Measurements from ENCODE around the gene SVIL.
"Not testable (repeated sequence)": the region's sequence is repeated elsewhere in the genome, so short reads cannot be mapped to it uniquely, and the experiment has no call there.

SVIL gene

DNA sequence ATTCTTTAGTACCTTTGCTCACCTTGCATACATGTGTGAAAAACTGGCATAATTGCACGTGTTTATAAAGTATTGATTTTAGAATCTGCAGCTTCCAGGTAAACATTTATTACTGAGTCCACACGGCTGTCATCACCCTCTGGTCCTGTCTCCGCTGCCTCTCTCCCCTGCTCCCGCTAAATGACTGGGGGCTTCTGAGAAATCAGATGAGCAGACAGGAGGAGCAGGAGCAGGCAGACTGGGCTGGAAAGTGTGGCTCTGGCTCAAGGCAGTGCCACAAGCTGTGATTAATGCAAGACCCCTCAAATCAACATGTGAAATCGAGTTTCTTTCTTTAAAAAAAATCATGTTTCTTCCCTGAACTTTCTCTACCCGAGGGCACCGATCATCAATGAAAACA lies 68.6 kb downstream of the SVIL start:
- not testable (repeated sequence) for DNase-seq

- no peak for DNase-seq
Observed at GRCh38 chr10:29563420-29564035, 71.2 kb downstream of the SVIL start.

DNA sequence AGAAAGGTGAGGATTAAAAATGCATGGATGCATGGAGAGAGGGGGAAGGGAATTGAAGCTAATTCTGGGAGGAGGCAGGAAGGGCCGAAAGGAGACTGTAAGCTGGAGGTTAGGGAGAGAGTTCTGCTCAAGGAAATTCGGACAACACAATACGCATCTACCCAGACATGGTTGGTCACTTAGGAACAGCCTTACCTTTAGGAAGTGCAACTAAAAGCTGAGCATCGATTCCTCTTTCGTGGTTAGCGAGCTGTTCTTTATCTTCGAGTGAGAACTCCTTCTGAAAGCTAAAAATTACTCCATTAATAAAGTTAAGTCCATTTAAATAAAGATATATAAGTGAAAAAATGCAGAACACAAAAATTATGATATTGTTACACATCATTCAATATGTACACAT lies 71.8 kb downstream of the SVIL start:
- DNase-seq: not testable (repeated sequence)

GRCh38 chr10:29559996-29560395 lies 74.8 kb downstream of the SVIL start:
- DNase-seq: peak; percentile 58

DNA sequence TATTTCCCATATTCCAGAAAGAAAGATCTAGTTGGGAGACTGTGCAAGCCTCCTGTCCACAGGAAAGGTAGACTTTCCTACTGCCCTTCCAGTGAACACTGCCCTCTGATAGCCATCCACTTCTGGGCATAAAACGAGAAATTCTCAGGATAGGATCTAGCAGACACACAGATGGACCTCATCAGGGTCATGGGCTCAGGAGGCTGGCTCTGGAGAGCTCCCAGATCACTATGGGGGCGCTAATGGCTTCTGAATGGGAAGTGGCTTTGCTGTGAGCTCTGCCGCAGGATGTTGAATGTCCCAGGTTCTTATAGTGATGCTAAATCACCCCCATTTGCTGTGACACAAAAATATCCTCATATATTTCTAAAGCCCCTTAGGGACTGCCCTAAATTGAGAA lies 77.1 kb downstream of the SVIL start:
- no peak for DNase-seq

DNA sequence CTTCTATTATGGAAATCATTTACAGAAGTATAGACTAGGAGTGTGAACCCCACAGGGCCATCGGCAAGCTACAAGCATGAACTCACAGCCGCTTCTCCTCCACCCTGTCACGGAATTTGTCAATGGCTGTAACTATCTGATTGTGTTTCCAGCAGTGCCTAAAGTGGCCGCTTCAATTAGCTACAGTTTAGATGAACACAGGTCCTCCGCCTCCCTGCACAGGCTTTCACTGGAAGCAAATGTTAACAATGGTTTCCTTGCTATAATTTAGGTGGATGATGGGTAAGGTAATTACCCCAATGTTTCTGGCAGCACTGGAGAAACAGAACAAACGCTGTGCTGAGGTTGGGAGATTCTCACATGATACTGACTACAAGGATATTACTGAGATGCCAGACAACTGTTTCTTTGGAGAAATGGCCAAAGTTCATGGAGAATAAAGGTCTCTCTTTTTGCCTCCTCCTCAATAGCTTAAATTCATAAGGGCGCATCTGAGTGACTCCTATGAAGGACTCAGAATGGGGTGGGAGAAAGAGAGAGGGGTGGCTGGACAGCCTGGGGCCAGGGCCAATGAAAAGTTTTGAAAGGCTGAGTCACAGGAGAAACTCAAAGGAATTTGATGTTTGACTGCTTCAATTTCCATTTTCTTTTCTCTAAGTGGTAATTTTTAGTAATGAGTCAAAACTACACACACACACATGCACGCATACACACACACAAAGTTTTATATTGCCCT lies 78.9 kb downstream of the SVIL start:
- DNase-seq: no peak

DNA sequence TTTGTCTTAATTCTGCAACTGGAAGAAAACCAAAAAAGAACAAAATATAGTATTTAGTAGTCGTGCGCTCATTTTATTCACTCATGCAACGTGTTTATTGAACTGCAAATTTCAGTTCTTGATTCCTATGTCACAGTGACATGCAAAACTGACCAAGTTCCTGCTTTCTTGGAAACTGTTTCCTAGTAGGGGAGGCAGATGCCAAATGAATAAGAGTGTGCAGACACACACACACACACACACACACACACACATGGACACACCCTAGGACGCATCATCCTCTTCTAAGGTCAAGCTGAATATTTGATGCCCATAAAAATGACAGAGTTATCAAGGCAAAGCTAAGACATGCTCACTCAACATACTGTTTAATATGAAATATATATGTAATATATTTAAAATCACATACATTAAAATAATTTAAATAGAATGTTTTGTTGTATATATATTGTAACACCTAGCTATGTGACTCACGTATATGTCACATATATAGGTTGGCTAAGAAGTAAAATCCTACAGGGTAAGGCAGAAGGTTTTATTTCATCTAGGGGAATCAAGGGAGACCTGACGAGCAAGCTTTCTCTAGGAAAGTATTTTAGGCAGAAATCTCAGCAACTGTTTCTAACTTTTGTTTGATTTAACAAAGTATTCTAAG lies 79.6 kb downstream of the SVIL start:
- DNase-seq: no peak

- DNase-seq: no peak
Observed at GRCh38 chr10:29554660-29555059, 80.1 kb downstream of the SVIL start.

DNA sequence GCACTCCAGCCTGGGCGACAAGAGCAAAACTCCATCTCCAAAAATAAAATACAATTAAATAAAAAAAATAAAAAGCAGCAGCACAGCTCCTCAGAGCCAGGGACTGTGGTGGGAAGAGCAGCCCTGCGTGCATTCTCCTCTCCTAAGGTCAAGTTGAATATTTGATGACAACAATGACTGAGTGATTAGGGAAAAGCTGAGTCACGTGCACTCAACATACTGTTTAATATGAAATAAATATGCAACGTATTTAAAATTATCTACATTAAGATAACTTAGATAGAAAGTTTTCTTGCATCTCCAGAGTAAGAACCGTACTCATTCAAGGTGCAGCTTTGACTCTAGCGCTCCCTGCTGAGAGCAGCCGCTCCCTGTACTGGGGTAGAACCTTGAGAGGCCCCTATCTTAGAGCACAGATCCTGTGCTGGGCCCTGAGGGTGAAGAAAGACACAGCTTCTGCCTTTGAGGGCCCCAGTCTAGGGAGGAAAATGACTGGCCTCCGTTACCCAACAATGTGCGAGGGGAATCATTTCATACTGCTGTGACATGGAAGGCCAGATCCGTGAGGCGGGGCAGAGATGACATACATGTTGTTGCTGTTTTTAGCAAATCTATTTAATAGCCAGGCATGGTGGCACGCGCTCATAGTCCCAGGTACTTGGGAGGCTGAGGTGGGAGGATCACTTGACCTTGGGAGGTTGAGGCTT lies 81.1 kb downstream of the SVIL start:
- DNase-seq: no peak

- not testable (repeated sequence) for DNase-seq
Observed at GRCh38 chr10:29553116-29553515, 81.7 kb downstream of the SVIL start.

DNA sequence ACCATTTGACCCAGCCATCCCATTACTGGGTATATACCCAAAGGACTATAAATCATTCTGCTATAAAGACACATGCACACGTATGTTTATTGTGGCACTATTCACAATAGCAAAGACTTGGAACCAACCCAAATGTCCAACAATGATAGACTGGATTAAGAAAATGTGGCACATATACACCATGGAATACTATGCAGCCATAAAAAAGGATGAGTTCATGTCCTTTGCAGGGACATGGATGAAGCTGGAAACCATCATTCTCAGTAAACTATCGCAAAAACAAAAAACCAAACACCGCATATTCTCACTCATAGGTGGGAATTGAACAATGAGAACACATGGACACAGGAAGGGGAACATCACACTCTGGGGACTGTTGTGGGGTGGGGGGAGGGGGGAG lies 85.3 kb downstream of the SVIL start:
- not testable (repeated sequence) for DNase-seq

- no peak for DNase-seq
Observed at GRCh38 chr10:29546773-29547313, 87.9 kb downstream of the SVIL start.

- no peak for DNase-seq
Observed at GRCh38 chr10:29545122-29545521, 89.6 kb downstream of the SVIL start.

DNA sequence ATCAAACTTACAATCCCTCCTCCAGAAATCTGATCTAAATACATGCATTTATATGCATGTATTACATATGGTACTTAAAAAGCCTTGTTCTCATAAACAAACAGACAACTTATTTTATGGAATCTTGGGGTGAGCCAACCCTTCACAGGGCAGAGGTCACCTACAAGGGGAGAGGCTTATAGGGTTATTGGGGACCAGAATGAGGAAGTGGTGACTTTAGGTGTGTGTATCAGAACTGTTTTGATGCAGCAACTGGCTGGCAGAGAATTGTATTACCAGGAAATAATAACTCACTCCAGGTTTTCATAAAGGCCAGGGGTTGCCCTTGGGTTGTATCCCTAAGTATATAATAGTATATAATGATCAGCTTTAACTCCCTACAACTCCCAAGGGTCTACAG lies 91.1 kb downstream of the SVIL start:
- DNase-seq: no peak

- DNase-seq: no peak
Observed at GRCh38 chr10:29542723-29543122, 92.0 kb downstream of the SVIL start.

DNA sequence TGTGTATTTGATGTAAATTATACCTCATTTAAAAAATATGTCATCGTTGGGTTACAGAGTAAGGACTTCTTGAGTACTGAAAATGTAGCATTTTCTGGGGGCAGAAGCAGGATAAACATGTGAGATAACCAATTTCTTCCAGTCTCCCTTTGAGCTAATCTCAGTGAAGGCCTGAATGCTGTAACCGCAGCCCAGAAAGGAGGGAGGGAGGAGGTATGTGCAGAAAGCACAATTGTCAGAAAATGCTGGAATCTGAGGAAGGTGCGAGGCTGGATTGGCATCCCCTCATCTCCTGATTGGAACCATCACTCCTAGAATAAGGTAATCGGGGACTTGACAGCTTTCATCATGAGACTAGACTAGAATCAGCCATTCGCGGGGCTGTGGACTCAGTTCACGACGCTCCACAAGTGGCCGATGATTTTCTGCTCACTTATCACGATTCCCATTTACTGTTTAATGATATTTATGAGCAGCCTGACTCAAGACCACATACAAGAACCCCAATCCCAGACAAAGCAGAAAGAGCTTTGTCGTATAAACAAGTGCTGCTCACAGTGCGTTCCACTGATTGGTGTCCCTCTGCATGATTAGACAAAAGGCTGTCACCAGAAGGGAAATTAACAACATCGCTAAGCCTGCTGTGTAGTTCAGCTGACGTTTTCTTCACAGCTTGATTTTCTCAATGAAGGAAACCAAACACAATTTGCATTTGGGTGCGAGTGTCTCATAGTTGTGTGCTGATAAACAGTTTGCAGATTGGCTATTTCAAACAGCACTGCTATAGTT lies 93.2 kb downstream of the SVIL start:
- DNase-seq: no peak

DNA sequence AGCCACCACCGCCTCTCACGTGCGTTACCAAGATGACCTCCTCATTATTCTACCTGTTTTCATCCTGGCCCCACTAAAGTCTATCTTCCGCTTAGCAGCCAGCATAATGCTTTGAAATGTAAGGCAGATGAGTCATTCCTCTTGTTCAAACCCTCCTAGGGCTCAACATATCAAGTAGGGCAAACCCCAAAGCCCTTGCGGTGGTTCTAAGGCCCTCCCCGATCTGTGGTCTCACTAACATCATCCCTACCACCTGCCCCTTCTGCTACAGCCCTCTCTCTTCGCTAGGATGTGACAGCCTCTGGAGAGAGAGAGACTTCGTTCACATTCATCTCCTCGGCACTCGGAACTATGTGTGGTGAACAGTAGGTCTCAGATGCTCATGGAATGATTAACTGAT lies 94.8 kb downstream of the SVIL start:
- DNase-seq: no peak

- no peak for DNase-seq
Observed at GRCh38 chr10:29539412-29539811, 95.4 kb downstream of the SVIL start.

DNA sequence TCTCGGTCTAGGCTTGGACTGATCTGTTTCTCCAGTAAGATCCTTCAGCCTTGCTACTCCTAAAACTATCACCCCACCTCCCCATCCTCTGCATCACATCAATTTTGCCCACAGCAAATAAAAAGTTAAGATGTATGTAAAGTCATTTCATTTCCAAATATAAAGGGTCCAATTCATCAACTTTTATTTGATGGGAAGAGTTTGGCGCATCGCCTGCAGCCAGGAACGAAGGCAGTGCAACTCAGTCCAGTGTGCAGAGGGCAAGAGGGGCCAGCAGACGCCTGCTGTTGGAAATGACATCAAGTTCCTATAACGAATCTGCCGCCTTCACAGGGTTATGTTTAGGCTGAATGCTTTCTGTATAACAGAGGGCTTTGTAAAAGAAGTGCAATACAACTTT lies 97.0 kb downstream of the SVIL start:
- no peak for DNase-seq

- not testable (repeated sequence) for DNase-seq
Observed at GRCh38 chr10:29536691-29537090, 98.1 kb downstream of the SVIL start.

DNA sequence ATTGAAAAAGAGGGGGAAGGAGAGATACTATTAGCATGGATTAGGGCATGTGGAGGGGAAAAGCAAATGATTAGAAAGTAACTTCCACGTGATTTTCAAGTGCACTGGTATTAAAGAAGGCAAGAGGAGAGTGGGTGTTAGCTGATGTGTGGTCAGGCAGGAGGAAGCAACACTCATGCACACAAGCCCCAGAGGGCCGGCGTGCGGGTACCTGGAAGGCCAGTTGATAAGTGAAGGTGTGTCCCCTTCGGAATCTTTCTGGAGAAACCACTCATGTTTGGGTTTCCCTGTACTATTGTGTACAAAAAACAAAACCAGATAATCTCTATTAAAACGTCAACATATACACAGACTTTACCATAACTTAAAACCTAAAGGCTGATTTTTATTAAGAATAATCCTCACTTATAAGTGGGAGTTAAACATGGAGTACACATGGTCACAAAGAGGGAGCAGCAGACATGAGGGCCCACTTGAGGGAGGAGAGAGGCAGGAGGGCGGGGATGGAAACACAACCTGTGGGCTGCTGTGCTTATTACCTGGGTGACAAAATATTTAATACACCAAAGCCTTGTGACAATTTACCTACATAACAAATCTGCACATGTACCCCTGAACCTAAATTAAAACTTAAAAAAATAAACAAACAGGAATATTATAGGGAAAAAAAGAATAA lies 98.9 kb downstream of the SVIL start:
- no peak for DNase-seq
